H1 (cell line): ENCODE data around the gene METTL8. TPM values are rescaled to one million over a fixed set of nuclear protein-coding genes. Genes with fewer than 3 reads are reported as not detected.

Experiments used
- CBX5 ChIP-seq: fragments of 300-800, 300-1000 bp; sonication (generic); IDR thresholded peaks from 2 replicates; pipeline ENCODE4 v1.7.1; 2016; ENCODE audit warnings: antibody characterized with exemption, low read length, low read depth
- GTF2F1 ChIP-seq: IDR thresholded peaks from 2 replicates; pipeline ENCODE4 v1.6.1; 2012; ENCODE audit warnings: low read depth, low read length, improper control_type of control experiment, borderline replicate concordance
- MAFK ChIP-seq: IDR thresholded peaks from 2 replicates; pipeline ENCODE4 v1.6.1; 2012; ENCODE audit warnings: low read depth, mild to moderate bottlenecking, improper control_type of control experiment, low read length
- RBBP5 ChIP-seq: IDR thresholded peaks from 2 replicates; pipeline ENCODE4 v1.7.1; 2012; ENCODE audit warnings: low read depth, mild to moderate bottlenecking, inconsistent platforms, low read length, moderate library complexity, borderline replicate concordance
- SAP30 ChIP-seq: fragments of 300-600 bp; sonication (generic); IDR thresholded peaks from 2 replicates; pipeline ENCODE4 v1.7.1; 2012; ENCODE audit warnings: low read length, moderate library complexity, mild to moderate bottlenecking, inconsistent platforms; ENCODE audit not compliant: insufficient read depth, insufficient replicate concordance
- polyA plus RNA-seq, 7 experiments: library from polyadenylated mRNA; depleted of rRNA in 3 of 7; stranded (reverse) in 5 of 7; unstranded in 2 of 7; fragments of >200 nt in 5 of 7; fragments of 200-250 nt in 2 of 7; gene quantifications; 1 replicate in 5 of 7; 2 replicates in 1 of 7; 4 replicates in 1 of 7; pipeline versions ENCODE4 v1.2.1 to v1.2.3, GENCODE V29; 2011 to 2013; ENCODE audit warnings: missing spikeins in 2 of 7, mixed read lengths in 2 of 7
- total RNA-seq: library from RNA; stranded (reverse); fragmentation: NEBNext Ultra II Directional; extraction: Animal tissue kit (Norgen Biotek cat#: 25700); gene quantifications from 2 replicates; pipeline ENCODE4 v1.2.1, GENCODE V29; 2021
- TF ChIP-seq, protein P1 (sequence below): fragments of 300-600 bp; sonication (generic); IDR thresholded peaks from 2 replicates; pipeline ENCODE4 v1.7.1; 2012; ENCODE audit warnings: low read length, moderate library complexity, mild to moderate bottlenecking, inconsistent platforms; ENCODE audit not compliant: insufficient replicate concordance

Gene METTL8
- total and polyA plus RNA-seq, 2 of the 8 experiments (the other 6 are each of a cell fraction or from before 2014, with no cell fraction given), result 17.6 to 79.7 TPM

DNA sequence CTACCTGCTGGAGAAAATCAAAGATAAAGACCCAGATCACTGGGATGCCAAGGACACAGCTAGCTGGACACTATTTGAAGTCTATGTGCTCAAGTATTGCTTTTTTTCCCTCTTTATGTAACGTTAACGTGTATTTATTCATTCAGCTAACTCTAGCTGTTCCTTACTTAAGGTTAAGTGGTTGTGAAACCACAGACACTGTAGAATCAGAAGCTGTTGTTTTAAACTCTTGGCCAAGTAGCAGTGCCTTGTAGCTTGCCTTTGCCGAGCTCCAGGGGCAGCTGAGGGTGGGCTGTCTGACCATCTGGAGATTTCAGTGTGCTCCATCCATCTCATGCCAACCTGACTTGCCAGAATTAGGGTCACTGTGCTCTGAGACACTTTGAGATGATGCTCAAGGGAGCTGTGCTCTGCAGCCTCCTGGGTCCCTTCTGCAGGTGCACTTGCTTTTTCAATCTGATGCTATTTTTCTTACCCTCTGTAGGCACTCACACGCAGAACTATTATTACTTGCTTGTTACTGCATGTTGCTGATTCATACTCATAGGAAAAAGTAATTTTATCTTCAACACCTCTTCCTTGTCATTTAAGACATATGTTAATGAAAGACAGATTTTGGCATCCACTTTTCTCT is 116.2 kb downstream of the METTL8 start (continued):
- TF ChIP-seq, protein P1, sequence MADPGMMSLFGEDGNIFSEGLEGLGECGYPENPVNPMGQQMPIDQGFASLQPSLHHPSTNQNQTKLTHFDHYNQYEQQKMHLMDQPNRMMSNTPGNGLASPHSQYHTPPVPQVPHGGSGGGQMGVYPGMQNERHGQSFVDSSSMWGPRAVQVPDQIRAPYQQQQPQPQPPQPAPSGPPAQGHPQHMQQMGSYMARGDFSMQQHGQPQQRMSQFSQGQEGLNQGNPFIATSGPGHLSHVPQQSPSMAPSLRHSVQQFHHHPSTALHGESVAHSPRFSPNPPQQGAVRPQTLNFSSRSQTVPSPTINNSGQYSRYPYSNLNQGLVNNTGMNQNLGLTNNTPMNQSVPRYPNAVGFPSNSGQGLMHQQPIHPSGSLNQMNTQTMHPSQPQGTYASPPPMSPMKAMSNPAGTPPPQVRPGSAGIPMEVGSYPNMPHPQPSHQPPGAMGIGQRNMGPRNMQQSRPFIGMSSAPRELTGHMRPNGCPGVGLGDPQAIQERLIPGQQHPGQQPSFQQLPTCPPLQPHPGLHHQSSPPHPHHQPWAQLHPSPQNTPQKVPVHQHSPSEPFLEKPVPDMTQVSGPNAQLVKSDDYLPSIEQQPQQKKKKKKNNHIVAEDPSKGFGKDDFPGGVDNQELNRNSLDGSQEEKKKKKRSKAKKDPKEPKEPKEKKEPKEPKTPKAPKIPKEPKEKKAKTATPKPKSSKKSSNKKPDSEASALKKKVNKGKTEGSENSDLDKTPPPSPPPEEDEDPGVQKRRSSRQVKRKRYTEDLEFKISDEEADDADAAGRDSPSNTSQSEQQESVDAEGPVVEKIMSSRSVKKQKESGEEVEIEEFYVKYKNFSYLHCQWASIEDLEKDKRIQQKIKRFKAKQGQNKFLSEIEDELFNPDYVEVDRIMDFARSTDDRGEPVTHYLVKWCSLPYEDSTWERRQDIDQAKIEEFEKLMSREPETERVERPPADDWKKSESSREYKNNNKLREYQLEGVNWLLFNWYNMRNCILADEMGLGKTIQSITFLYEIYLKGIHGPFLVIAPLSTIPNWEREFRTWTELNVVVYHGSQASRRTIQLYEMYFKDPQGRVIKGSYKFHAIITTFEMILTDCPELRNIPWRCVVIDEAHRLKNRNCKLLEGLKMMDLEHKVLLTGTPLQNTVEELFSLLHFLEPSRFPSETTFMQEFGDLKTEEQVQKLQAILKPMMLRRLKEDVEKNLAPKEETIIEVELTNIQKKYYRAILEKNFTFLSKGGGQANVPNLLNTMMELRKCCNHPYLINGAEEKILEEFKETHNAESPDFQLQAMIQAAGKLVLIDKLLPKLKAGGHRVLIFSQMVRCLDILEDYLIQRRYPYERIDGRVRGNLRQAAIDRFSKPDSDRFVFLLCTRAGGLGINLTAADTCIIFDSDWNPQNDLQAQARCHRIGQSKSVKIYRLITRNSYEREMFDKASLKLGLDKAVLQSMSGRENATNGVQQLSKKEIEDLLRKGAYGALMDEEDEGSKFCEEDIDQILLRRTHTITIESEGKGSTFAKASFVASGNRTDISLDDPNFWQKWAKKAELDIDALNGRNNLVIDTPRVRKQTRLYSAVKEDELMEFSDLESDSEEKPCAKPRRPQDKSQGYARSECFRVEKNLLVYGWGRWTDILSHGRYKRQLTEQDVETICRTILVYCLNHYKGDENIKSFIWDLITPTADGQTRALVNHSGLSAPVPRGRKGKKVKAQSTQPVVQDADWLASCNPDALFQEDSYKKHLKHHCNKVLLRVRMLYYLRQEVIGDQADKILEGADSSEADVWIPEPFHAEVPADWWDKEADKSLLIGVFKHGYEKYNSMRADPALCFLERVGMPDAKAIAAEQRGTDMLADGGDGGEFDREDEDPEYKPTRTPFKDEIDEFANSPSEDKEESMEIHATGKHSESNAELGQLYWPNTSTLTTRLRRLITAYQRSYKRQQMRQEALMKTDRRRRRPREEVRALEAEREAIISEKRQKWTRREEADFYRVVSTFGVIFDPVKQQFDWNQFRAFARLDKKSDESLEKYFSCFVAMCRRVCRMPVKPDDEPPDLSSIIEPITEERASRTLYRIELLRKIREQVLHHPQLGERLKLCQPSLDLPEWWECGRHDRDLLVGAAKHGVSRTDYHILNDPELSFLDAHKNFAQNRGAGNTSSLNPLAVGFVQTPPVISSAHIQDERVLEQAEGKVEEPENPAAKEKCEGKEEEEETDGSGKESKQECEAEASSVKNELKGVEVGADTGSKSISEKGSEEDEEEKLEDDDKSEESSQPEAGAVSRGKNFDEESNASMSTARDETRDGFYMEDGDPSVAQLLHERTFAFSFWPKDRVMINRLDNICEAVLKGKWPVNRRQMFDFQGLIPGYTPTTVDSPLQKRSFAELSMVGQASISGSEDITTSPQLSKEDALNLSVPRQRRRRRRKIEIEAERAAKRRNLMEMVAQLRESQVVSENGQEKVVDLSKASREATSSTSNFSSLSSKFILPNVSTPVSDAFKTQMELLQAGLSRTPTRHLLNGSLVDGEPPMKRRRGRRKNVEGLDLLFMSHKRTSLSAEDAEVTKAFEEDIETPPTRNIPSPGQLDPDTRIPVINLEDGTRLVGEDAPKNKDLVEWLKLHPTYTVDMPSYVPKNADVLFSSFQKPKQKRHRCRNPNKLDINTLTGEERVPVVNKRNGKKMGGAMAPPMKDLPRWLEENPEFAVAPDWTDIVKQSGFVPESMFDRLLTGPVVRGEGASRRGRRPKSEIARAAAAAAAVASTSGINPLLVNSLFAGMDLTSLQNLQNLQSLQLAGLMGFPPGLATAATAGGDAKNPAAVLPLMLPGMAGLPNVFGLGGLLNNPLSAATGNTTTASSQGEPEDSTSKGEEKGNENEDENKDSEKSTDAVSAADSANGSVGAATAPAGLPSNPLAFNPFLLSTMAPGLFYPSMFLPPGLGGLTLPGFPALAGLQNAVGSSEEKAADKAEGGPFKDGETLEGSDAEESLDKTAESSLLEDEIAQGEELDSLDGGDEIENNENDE, result no peak
- TF ChIP-seq SAP30 (no peak), GTF2F1 (no peak), CBX5 (no peak), MAFK (no peak), RBBP5 (no peak)
- TF ChIP-seq, all 59 proteins: peak for 0
